GM21528 (cell line): ENCODE results near the gene FBXO8.
"Not testable (repeated sequence)": the region's sequence is repeated elsewhere in the genome, so short reads cannot be mapped to it uniquely, and the experiment has no call there.

Source experiments
- ATAC-seq: cut with Tn5 transposase; IDR thresholded peaks from one replicate; pipeline ENCODE4 v1.9.1; 2021; ENCODE audit warnings: mild to moderate bottlenecking, moderate library complexity; ENCODE audit not compliant: unreplicated experiment, low FRiP score

FBXO8 gene

DNA sequence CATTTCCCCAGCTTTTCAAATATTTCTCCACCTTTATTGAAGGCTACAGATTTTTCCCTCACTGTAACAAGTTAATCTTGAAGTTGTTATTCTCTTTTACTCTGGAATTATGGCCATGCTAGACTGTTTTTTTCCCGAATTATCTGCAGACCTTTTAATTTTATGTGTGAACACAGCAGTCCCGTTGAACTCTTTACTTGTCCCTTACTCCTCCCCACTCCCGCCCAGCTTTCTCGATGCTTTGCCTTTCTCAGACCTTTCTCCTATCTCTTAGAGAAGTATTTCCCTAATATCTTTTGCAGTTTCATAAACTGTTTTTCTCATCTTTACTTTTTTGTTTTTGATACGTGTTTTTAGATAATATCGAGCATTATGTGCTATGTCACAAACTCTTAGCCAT is 1.0 kb upstream of the FBXO8 start:
- no peak for ATAC-seq

GRCh38 chr4:174282836-174283506 is 496 bp downstream of the FBXO8 start:
- peak; percentile 98 for ATAC-seq

DNA sequence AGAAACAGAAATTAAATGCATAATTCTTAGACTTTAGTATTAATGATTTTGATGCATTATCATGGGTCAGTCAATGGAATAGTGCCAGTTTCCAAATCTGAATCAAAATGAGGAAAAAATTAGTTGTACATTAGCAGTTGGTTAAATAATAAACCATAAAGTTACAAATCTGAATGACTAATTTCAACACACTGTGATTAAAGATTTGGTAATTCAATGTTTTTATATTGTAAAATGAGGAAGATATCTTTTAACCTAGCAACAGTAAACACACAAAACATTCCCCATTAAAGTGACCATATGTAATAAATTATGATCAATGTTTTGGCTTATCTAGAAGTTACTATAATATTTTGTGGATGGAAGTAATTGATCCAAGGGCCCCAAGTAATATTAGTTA is 1.6 kb downstream of the FBXO8 start:
- no peak for ATAC-seq

DNA sequence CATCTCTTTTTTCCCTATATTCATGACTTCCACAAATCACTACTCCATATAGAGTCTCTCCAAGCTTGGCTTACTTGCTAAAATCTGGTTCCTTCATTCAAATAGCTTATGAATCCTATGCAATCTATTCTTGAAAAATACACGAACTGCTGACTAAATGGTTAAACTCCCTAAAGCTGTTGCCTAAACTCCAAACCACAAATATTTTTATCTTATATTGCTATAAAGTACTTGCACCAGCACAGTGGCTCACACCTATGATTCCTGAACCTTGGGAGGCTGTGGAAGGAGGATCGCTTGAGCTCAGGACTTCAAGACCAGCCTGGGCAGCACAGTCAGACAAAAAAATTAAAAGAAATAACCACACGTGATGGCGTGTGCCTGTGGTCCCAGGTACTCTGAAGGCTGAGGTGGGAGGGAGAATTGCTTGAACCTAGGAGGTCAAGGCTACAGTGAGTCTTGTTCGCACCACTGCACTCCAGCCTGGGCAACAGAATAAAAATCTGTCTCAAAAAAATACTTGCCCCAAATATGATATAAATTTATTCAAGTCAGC is 2.2 kb downstream of the FBXO8 start:
- ATAC-seq, result no peak

DNA sequence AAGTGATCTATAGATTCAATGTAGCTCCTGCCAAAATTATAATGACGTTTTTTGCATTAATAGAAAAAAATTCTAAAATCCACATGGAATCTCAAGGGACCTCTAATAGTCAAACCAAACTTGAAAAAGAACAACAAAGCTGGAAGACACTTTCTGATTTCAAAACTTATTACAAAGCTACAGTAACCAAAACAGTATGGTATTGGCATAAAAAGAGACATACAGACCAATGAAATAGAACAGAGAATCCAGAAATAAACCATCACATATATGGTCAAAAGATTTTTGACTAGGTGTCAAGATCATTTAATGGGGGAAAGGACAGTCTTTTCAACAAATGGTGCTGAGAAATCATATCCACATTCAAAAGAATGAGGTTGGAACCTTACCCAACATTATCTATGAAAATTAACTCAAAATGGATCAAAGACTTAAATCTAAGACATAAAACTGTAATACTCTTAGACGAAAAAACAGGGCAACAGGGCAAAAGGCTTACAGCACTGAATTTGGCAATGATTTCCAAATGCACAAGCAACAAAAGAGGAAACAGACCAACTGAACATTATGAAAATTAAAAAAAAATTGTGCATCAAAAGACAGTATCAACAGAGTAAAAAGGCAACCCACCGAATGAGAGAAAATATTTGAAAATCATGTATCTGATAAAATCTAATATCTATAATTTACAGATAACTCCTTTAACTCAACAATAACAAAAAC is 3.9 kb downstream of the FBXO8 start:
- no peak for ATAC-seq

DNA sequence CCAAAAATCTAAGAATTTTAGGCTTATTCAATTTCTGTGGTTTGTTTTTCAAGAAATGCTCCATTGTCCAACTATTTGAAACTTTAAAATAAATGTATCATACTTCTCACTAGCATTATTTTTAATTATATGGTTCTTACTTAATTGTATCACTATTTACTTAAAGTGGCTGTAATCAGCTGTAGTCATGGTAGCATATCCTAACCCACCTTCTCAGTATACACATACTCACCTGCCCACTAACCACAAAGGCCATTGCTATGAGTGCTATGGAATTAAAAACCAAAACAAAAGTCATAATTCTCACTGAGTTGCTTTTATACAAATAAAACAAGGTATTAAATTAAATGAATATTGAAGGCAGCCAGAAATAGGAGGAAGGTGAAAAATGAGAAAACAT is 5.0 kb downstream of the FBXO8 start:
- ATAC-seq, result no peak

DNA sequence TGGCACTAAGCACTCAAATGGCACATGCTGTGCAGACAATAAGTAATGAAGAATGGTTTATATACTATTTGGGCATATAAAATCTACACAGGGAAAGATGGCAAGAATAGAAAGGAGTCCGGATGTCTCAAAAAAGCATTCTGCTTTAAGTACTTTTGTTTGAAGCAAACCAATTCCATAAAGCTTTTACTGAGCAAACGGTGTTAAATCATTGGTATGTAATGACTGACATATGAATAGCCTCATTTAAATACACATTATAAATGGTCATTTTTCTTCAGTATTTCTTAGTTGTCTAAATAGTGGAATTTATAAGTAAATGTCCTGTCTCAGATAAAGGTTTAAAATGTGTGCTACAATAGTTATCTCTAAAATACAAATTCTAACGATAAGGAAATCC is 6.0 kb downstream of the FBXO8 start:
- ATAC-seq, result no peak

- ATAC-seq, result no peak
Measured at GRCh38 chr4:174275101-174275500, 8.4 kb downstream of the FBXO8 start.

GRCh38 chr4:174274436-174274835 is 9.0 kb downstream of the FBXO8 start:
- no peak for ATAC-seq

GRCh38 chr4:174273930-174274329 is 9.5 kb downstream of the FBXO8 start:
- no peak for ATAC-seq

DNA sequence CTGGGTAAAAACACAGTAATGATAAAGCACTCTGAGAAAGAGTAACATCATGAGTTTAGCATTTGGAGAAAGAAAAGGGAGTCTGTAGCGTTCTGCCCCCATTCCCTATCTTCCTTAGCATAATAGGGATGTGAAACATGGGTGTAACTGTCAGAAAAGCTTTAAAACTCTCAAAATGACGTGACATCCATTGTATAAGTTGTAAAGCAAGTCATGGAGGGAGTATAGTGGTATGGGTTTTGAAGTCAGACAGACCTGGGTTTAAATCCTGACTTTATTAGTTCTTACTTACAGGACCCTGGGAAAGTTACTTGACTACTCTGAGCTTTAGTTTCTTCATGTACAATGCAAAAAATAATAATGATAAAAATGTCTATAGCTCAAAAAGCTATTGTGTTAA is 17.1 kb downstream of the FBXO8 start:
- no peak for ATAC-seq

- ATAC-seq, result no peak
Measured at GRCh38 chr4:174265916-174266315, 17.6 kb downstream of the FBXO8 start.

- no peak for ATAC-seq
Measured at GRCh38 chr4:174263445-174263736, 20.1 kb downstream of the FBXO8 start.

- ATAC-seq, result no peak
Measured at GRCh38 chr4:174262624-174263444, 20.6 kb downstream of the FBXO8 start.

- ATAC-seq, result not testable (repeated sequence)
Measured at GRCh38 chr4:174261432-174261831, 22.0 kb downstream of the FBXO8 start.

GRCh38 chr4:174260099-174260498 is 23.4 kb downstream of the FBXO8 start:
- peak; percentile 69 for ATAC-seq

DNA sequence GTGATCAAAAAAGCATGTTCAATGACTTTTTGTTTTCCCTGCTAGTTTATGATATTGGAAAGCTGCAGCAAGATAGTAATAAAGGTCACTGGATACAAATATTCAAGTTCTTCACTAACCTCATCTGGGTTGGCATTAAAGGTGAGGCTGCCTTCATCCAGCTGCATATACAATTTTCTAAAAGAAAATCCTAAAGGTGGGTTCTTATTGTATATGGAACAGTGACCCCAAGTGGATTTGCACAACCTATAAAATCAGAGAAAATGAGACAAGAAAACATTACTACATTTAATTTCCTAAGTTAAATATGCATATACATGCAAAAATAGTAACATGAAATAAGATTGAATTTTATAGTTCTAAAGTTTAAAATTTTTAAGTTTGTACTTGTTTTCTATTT is 23.9 kb downstream of the FBXO8 start:
- ATAC-seq, result no peak

DNA sequence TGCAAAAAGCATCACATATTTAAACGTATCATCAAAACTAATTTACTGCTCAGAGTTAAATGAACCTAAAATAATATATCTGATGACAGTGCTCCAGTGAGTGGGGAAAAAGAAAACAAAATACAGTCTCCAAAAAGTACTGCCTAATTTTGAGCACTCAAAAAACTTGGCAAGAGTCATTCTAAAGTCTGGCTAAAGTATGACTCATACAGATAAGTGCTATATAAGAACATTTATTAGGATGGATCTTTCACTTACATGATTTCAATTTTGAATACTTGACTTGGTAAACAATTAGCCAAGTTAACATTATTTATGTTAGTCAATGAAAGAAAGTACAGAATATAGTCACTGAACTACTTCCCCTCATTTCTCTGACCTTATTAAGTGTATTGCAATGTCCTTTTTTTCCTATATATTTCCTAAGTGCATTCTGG is 27.2 kb downstream of the FBXO8 start:
- ATAC-seq, result no peak

DNA sequence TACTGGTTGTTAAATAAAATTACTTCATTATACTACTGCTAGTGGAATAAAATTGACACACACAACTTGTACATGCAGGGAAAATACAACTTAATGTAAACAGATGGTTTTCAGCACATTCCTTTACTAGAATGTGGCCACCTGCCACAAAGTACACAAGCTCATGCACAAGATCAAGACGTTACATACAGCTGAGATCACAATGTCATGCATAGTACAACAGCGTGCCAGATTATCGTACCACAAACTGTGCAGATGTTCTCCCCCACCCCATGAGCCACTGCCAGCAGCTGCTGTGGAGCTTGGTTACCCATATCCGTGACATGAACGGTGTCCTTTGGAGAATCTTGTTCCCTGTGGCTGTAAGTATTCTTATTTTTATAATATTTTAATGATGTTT is 27.7 kb downstream of the FBXO8 start:
- ATAC-seq, result no peak

GRCh38 chr4:174255374-174255773 is 28.1 kb downstream of the FBXO8 start:
- ATAC-seq, result no peak

DNA sequence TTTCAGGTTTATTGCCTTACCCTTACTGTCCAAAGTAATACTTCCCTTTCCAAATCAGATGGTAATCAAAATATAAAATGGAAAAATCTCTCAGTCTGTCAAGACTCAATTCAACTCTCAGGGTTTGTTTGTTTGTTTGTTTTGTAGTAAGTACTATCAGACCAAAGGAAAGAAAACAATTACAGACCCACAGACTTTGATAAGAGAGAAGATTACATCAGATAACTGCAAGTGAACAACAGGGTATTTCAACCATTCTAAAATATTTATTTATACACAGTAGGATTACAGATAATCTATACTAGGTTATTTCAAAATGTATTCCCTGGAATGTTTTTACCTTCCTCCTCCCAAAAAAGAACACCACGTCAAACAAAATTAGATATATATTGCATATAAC is 28.9 kb downstream of the FBXO8 start:
- ATAC-seq, result no peak
